ENCODE data around the gene HIF1AN. TPM values are rescaled to one million over a fixed set of nuclear protein-coding genes. Genes with fewer than 3 reads are reported as not detected.

HIF1AN gene
- total and polyA plus RNA-seq, 2 of the 8 experiments (the other 6 are each of a cell fraction or from before 2014, with no cell fraction given), result 10.9 to 62.8 TPM

DNA sequence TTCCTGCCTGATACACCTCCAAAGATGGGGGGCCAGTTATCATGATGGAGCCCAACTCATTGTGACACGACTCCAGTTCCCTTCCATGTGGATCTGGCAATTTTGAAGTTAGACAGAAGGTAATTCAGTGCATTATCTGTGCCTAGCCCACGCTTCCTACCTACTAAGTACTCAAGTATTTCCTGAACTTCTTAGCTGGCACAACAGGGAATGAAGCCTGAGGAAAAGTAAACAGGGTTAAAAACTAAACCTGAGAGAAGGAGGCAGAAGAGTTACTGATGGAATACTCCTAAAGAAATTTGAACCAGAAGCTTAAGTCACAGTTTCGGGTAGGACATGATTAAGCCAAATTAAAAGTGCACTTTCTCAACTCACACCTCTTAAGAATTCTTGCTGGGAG, 14.9 kb upstream of the HIF1AN start (continued):
- TF ChIP-seq CHD7 (IDR thresholded peaks at IDR 0.05; ENCODE audit: insufficient replicate concordance, low read length) (no peak), POU5F1 (IDR thresholded peaks at IDR 0.05; ENCODE audit: low read depth, low read length) (no peak), SAP30 (IDR thresholded peaks at IDR 0.05; ENCODE audit: insufficient read depth, insufficient replicate concordance, low read length) (no peak), ASH2L (IDR thresholded peaks at IDR 0.05; ENCODE audit: low read length) (no peak), RNF2 (IDR thresholded peaks at IDR 0.05; ENCODE audit: borderline replicate concordance, low read depth, low read length, missing control alignments, poor library complexity, severe bottlenecking) (no peak)
- TF ChIP-seq, protein P1, sequence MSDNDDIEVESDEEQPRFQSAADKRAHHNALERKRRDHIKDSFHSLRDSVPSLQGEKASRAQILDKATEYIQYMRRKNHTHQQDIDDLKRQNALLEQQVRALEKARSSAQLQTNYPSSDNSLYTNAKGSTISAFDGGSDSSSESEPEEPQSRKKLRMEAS (IDR thresholded peaks at IDR 0.05), result no peak

Measured in H1 (cell line).